ENCODE results near the gene FCGR3A. TPM values are rescaled to one million over a fixed set of nuclear protein-coding genes. Genes with fewer than 3 reads are reported as not detected.
"Not testable (repeated sequence)": the region's sequence is repeated elsewhere in the genome, so short reads cannot be mapped to it uniquely, and the experiment has no call there.

FCGR3A gene
- total RNA-seq (2014; rRNA removed; shearing (Covaris generic)) = not detected in 2 replicates
- polyA plus RNA-seq (2014; cell fraction: nucleus; rRNA removed) = not detected in 2 replicates

DNA sequence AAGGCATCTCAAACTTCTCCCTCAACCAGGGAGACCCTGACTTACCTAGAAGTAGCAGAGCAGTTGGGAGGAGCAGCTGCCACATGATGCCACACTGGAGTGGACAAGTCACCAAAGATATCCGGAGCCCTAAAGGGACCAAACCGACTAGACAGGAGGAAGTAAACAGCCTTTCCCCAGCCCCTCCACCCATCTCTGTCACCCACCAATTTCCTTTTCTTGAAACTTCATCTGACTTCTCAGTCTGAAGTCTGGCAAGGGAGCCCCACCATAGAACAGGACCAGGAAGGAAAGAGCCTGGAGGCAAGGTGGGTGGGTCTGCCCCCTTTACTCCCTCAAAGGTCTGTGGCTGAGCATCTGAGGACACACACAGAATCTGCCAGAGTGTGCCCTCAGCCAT, at the start of gene FCGR3A:
FCGR3A (minus strand) TSS at position 167 of the 400 bp plus-strand sequence; CDS start at position 85, 82 bp downstream.
- DNase-seq (ENCODE audit: extremely low read depth, low read depth) = no peak

DNA sequence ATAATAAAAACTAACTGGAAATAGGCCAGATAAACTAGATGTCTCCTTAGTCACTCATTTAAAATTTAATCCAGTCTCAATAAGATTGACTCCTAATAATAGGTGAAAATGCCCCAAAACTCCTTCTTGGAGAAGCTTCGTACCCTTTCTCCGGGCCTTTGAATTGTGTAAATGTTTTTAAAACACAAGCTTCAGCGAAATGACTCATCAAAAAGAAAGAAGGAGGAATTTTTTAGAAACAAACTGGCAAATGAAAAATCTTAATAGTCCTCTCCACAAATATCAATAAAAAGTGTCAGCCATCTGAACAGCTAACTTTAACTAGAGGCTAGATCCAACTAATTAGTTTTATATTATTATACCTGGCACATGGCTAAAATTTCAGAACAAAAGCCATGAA, 47.5 kb upstream of the FCGR3A start:
- not testable (repeated sequence) for DNase-seq (ENCODE audit: extremely low read depth, low read depth)

DNA sequence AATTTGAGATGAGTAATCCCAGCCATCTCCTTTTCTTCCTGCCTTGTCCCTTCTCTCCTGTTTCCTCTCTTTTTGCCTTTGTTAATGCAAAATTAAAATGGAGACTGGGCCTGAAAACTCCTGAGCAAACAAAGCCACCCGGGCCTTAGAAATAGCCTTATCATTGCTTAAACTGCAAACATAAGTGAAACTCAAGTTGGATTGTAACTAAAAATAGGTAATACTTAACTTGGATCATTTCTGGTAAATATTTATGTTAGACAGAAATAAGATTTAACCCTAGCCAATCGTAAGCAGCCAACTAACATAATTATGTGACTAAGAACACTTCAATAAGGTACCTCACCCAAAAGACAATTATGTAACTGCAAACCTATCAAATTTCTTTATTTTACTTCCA, 46.0 kb upstream of the FCGR3A start:
- DNase-seq (ENCODE audit: extremely low read depth, low read depth) = not testable (repeated sequence)

DNA sequence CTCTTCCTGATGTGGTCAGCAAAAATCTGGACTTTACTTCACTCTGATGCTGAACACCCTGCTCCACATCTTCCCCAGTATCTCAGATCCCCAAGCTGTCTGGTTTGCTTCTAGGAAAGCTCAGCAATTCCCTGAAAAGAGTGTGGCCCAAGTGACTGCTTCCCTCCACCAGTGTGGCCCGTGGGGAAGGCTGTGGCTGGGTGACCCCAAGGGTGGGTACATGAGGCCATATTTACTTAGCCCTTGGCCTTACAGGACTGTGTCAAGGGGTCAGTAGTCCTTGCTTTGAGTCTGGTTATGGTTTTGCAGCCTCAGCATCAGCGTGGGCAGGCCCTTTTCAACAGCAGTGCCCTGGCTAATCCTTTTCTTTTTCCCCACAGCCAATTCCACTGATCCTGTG, 45.6 kb upstream of the FCGR3A start:
- DNase-seq (ENCODE audit: extremely low read depth, low read depth) = not testable (repeated sequence)

DNA sequence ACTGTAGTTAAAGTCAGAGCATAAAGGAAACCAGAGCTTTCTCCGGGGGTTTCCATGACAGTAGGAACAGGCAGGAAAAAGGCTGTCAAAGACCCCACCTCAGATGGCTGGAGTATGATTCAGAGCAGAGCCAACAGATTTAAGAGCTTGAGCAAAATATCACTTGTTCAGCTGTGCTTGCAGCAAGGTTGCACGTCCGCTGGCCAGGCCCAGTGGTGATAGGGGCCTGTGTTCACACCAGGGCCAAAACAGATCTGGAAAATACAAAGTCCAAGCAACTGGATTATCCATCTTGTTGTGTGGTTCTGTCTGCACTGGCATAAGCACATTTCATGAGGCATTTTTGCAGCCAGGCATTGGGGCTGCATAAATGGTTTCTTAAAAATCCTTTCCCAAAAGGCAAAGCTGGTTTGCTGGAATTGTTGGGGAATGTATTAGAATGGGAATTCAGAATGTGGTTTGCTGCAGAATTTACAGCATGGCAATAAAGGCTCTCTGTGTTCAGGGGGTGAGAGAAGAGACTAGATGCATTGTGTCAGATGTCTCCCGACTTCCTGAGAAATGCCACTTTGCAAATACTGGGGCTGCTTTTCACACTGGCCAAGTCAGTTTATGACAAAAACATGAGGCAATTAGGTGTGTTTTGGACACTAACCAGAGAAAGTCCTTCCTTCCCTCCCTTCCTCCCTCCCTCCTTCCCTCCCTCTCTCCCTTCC, 44.8 kb upstream of the FCGR3A start:
- not testable (repeated sequence) for DNase-seq (ENCODE audit: extremely low read depth, low read depth)

DNA sequence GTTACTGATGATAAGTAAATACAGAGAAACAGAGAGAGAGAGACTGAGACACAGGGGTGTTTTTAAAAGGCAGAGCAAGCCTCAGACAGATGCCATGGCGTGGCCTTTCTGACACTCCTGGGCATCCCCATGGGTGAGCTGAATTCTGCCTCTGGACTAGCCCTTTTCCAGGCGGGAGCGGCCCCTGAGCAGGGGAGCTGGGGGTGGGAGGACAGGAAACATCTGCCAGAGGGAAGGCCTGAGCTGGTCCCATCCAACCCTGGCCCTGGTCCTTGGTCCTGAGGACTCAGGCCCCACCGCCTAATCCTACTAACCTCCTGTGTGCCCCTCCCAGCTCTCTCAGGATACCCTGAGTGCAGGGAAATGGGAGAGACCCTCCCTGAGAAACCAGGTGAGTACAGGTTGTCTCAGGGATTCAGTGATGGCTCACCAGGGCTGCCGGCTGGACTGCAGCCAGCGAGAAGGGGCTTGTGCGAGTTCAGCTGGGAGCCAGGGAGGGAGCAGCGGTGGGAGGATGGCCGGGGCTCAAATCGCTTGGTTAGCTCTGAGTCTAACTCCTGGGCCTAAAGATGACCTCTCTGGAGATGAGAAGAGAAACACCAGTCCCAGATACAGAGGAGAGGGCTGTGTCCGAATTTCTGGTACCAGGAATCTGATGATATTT, 43.6 kb upstream of the FCGR3A start:
- not testable (repeated sequence) for DNase-seq (ENCODE audit: extremely low read depth, low read depth)

DNA sequence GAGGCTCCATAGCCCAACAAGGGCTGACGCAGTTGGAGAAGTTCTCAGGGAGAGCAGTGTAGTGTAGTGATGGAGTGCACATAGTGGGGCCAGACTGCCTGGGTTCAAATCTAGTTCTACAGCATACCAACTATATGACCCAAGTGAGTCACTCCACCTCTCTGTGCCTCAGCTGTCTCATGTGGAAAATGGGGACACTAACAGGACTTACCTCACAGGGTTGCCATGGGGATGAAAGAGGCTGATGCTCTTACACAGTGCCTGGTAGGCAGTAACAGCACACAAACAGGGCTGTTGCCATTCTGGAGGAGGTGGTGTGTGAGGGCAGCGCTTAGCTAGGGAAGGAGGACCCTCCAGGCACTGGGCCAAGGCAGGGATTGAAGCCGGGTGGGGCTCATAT, 43.0 kb upstream of the FCGR3A start:
- DNase-seq (ENCODE audit: extremely low read depth, low read depth) = not testable (repeated sequence)

DNA sequence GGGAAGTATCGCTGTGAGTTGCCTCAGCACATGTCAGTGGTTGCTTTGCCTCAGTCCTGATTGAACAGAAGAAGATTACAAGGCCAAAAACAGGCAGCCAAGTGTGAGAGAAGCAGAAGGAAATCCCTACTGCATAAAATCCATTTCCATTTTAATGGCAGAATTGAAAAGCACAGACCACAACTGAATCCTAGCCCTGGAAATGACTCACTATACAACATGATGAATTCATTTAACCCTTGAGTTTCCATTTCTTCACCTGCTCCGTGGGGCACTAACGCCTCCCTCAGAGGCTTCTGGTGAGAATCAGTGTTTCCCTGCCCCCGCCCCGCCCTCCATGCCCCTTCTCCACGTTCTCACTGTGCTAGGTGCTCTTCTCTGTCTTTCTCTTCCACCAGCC, 40.3 kb upstream of the FCGR3A start:
- not testable (repeated sequence) for DNase-seq (ENCODE audit: extremely low read depth, low read depth)

DNA sequence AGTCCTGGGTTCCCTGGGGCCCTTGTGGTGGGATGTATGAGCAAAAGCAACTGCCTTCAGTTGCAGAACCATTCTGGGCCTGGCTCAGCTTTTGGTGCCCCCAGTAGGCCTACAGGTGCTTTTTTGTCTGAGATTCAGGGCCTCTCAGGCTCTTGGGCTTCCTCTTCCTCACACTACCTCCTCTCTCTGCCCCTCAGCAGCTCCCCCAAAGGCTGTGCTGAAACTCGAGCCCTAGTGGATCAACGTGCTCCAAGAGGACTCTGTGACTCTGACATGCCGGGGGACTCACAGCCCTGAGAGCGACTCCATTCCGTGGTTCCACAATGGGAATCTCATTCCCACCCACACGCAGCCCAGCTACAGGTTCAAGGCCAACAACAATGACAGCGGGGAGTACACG, 39.7 kb upstream of the FCGR3A start:
- not testable (repeated sequence) for DNase-seq (ENCODE audit: extremely low read depth, low read depth)

DNA sequence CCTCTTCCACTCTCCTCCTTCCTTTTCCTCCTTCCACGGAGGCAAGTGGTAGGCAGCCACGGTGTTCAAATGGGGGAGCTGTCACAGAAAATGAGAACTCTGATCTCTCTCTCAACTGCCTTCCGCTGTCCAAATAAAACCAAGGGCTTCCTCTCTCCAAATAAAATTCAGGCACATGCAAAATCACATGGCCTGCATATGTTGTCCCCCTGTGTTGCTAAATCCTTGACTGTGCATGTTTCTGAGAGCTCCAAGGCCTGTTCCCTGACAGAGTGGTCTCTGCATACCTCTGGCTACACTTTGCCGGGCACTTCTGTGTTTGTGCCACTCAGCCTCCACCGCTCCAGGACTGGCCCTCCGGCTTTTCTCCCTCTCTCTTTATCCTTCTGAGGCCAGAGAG, 39.0 kb upstream of the FCGR3A start:
- not testable (repeated sequence) for DNase-seq (ENCODE audit: extremely low read depth, low read depth)

DNA sequence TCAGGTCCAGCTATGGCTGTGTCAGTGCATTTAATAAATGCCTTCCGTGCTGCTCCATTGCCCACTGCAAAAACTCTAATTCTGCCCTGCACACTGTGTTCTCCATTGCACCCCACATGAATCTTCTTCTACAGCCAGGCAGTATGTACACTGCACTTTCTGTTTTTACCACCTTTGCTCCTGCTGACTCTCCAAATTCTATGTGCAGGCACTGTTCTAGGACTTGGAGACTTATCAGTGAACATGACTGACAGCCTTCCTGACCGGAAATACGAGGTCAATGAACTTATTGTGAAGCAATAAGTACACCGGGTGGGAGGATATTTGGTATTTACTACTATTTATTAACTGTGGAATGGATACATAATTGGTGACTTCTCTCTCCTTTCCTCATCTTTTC, 33.3 kb upstream of the FCGR3A start:
- not testable (repeated sequence) for DNase-seq (ENCODE audit: extremely low read depth, low read depth)

DNA sequence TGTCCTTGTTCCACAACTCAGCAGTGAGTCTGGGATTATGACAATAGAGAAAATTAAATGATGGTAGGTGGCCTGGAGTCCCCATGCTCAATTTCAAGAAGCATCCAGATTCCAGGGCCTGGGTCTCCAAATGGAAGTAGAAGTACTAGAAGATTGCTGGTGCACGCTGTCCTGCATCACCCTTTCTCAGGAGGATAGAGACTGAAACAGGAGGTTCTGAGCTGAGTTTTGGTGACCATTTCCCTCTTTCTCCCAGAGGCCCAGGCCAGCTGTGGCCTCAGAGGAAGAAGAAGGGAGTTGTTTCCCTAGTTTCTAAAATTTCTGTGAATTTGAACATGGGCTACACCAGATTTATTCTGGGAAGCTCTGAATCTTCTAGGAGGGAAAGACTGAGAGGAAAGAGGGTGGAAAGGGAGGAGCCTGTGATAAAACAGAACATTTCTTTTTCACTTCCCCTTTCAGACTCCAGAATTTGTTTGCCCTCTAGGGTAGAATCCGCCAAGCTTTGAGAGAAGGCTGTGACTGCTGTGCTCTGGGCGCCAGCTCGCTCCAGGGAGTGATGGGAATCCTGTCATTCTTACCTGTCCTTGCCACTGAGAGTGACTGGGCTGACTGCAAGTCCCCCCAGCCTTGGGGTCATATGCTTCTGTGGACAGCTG, 31.4 kb upstream of the FCGR3A start:
- DNase-seq (ENCODE audit: extremely low read depth, low read depth) = not testable (repeated sequence)

DNA sequence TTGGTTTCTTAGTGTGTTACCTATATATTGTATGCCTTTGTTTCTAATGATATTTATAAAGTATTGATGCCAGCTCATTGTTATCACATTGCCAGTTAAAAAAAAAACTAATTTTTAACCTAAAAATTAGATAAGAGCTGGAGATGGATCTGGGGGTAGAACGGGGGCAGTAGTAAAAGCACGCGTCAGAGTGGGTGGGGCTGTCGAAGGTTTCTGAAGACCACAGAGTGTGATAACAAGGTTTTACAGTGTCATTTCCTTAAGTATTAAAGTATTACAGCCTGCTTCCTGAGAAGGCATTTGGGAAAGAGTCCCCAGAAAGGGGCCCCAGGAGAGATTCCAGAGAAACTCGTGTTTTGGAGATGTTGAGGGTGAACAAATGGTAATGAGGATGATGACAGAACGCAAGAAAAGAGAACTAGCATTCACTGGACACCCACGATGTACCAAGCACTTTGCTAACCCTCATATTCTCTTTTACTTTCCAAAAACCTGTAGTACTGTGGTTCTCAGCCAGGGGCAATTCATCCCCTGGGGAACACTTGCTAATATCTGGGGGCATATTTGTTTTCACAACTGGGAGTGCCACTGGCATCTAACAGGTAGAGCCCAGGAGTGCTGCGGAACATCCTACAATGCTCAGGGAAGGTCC, 30.4 kb upstream of the FCGR3A start:
- DNase-seq (ENCODE audit: extremely low read depth, low read depth) = not testable (repeated sequence)

DNA sequence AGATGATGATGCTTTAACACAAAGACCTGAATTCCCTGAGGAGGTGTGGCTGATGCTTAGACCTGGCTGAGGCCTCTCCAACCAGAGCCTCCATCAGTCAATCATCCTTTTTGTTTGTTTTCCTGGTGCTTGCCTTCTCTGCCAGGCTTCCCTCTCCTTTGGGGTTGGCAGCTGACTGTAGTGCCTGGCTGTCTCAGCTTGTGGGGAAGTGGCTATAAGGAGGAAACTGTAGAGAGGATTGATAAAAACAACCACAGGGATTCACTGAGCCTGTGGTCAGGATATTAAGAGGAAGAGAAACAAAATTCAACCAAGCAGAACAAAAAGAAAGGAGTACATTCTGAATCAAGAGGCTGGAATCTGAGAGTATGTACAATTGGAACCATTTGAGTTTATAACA, 27.1 kb upstream of the FCGR3A start:
- not testable (repeated sequence) for DNase-seq (ENCODE audit: extremely low read depth, low read depth)

DNA sequence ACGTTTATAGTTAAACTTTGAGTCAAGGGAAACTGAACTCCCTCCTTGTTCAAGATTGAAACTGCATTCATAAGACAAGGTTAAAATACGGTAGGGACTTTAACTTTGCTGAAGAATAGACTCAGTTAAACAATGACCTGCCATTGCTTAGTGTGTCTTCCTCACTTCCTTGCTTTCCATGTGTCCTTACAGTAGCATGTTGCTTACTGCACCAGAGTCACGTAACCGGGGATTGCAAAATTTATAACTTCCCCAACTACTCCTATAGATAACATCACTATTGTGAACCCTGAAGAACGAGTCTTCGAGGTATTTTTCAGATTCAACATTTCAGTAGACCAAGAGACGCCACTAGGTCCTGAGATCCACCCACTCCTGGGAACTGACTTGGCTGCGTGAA, 22.1 kb upstream of the FCGR3A start:
- DNase-seq (ENCODE audit: extremely low read depth, low read depth) = not testable (repeated sequence)

DNA sequence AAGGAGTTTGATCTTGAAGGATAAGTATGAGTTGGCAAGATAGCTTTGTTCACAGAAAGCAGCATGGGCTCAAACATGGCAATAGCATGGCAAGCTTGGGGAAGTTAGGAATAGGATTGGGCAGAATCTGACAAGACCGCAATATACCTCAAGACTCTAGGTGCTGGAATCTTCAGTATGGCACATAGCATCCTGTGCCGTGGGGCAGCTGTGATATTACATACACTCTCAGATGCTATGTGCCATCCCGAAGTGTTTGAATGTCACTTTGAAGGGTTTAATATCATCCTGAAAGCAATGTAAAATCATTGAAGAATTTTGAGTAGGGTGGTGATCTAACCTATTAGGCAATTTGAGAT, 17.0 kb upstream of the FCGR3A start:
- DNase-seq (ENCODE audit: extremely low read depth, low read depth) = not testable (repeated sequence)

DNA sequence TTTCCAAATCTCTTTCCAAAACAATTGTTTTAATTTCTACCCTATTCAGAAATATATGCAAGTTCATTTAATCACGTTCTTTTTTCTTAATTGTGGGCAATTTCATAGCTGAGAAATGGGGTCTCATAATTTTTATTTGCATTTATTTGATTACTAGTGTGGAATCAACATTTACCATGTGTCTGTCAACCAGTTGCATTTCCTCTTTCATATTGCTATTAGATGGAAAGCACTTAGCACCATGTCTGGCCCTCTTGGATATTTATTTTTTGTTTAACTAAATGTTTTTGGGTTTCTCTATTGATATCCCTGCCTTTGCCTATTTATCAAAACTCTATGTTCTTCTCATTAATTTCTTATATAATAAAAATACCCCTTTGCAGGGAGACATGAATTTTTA, 13.9 kb upstream of the FCGR3A start:
- DNase-seq (ENCODE audit: extremely low read depth, low read depth) = not testable (repeated sequence)

DNA sequence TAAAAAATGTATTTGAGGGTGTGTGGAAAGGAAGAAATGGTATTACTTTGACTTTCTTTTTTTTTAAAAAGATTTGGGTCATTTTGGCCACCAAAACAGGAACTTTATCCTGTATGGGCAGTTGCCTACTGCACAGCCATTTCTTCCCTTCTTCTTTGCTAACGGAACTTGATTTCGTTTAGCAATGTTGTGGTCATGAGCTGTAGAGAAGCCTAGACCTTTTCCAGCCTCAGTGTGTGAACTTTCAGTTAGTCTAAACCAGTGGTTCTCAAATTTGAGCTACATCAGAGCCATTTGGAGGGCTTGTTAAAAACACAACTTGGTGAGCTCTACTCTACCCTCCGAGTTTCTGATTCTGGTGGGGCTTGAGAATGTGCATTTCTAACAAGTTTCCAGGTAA, 12.8 kb upstream of the FCGR3A start:
- DNase-seq (ENCODE audit: extremely low read depth, low read depth) = not testable (repeated sequence)

DNA sequence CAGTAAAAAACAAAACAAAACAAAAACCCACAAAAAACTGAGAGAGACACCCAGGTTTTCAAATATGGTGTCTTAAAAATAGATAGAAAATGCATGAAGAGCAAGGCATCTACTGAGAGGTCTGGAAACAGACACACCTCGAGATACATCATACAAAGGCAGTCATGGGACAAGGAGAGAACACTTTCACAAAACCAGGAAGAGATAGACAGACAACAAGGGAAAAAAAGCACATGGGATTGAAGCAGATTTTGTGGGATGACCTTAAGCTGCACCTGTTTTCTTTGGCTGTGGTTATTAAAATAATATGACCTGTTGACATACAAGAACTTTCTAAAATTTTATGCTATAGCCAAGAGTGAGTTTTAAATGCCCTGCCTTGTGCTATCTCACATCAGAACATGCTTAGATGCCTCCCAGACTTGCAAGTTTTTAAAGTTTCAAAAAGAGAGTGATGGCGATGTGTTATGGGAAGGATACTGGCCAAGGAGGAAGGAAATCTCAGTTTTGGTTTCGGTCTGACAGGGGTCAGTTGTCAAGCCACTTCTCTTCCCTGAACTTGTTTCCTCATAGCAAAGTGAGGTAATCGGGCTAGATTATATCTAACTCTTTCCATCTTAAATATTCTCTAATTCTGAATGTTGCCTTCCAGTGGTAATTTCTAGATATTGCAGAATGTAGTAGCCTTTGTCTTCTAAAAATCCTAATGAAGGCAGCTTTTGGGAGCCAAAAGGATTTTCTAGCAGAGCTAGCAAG, 11.5 kb upstream of the FCGR3A start:
- DNase-seq (ENCODE audit: extremely low read depth, low read depth) = not testable (repeated sequence)
